Prostate gland (tissue), 2 donors: ENCODE results near the gene FOXI1.

Source experiments
- POLR2A ChIP-seq: fragments of 450-650 bp; IDR thresholded peaks from one replicate; pipeline ENCODE4 v1.6.1; 2016; ENCODE audit warnings: antibody characterized with exemption, mild to moderate bottlenecking
- POLR2AphosphoS5 ChIP-seq: sonication (generic); formaldehyde crosslinking; IDR thresholded peaks from one replicate; pipeline ENCODE4 v1.6.1; 2017; ENCODE audit warnings: antibody characterized with exemption
- TF ChIP-seq, protein P1 (sequence below), 4 experiments: fragments of 200-600 bp in 2 of 4; fragments of 450-650 bp in 2 of 4; sonication (generic) in 2 of 4; IDR thresholded peaks; 1 replicate in 3 of 4; 2 replicates in 1 of 4; pipeline ENCODE4 v1.5.1; 2016 to 2019; ENCODE audit warnings: antibody characterized with exemption in 4 of 4, mild to moderate bottlenecking in 2 of 4, moderate library complexity in 2 of 4

DNA sequence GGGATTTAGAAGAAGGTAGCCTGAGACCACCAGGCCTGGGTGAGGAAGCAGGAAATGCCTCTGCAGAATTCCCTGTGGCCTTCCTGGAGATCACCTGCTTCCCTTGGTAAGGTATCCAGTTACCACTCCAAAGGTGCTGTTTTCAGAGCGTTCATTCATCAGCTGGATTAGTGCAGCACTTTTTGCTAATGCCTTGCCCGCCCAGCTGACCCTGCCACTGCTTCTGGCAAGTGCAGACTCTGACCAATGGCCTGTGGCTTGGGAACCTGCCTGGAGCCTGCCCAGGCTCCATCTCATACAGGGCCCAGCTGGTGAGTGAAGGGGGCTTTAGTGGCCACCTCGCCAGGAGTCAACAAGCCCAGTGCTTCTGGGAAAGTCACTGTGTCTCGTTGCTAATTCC, 48.6 kb downstream of the FOXI1 start:
- TF ChIP-seq, protein P1, sequence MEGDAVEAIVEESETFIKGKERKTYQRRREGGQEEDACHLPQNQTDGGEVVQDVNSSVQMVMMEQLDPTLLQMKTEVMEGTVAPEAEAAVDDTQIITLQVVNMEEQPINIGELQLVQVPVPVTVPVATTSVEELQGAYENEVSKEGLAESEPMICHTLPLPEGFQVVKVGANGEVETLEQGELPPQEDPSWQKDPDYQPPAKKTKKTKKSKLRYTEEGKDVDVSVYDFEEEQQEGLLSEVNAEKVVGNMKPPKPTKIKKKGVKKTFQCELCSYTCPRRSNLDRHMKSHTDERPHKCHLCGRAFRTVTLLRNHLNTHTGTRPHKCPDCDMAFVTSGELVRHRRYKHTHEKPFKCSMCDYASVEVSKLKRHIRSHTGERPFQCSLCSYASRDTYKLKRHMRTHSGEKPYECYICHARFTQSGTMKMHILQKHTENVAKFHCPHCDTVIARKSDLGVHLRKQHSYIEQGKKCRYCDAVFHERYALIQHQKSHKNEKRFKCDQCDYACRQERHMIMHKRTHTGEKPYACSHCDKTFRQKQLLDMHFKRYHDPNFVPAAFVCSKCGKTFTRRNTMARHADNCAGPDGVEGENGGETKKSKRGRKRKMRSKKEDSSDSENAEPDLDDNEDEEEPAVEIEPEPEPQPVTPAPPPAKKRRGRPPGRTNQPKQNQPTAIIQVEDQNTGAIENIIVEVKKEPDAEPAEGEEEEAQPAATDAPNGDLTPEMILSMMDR (IDR thresholded peaks at IDR 0.05): no peak
- TF ChIP-seq POLR2A: no peak
- TF ChIP-seq POLR2AphosphoS5: no peak
